HG03064 (cell line): ENCODE results near the gene WIPF1.
"Not testable (repeated sequence)": the region's sequence is repeated elsewhere in the genome, so short reads cannot be mapped to it uniquely, and the experiment has no call there.

Source experiments
- ATAC-seq: cut with Tn5 transposase; IDR thresholded peaks from one replicate; pipeline ENCODE4 v1.9.1; 2021; ENCODE audit warnings: low read depth; ENCODE audit not compliant: unreplicated experiment

The WIPF1 gene

DNA sequence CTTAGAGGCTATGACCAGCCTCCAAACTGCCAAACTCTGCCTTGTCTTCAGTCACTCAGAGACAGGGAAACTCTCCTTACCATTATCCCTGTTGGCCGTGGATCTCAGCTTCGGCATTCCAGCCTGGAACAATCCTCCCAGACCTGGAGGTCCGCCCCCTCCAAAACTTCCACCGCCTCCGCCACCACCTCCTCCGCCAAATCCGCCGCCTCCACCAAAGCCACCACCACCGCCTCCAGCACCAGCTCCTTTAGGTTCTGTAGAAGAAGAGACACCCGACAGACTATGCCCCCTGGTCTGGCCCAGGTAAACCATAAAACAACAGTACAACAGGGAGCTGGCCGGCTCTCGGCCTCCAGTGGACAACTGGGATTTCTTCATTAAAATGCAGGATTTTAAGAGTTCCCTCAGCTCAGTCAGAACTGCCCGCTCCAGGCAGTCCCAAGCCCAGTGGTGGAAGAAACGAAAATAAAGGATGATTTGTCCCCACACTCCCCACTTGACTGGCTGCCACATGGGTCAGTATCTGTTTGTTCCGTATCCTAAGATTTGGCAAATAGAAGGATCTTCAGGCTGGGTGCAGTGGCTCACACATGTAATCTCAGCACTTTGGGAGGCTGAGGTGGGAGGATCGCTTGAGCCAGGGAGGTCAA is 22.4 kb downstream of the WIPF1 start:
- ATAC-seq = no peak

DNA sequence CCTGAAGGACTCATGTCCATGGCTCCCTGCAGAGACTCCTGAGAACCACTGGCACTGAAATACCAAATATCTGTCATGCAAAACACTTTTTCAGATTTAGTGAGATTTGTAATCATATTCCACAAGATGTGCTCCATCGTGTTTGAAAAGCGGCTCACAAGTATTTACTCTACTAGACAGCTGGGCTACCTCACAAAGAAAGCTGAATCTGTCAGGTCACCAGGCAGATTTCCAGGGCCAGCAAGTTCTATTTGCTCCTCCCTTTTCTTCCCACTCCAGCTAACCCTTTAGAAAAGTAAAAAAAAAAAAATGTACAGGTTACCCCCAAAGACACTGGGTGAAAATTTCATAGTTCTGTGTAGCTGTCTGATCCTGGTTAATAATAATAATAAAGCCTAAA is 22.9 kb downstream of the WIPF1 start:
- ATAC-seq = no peak

DNA sequence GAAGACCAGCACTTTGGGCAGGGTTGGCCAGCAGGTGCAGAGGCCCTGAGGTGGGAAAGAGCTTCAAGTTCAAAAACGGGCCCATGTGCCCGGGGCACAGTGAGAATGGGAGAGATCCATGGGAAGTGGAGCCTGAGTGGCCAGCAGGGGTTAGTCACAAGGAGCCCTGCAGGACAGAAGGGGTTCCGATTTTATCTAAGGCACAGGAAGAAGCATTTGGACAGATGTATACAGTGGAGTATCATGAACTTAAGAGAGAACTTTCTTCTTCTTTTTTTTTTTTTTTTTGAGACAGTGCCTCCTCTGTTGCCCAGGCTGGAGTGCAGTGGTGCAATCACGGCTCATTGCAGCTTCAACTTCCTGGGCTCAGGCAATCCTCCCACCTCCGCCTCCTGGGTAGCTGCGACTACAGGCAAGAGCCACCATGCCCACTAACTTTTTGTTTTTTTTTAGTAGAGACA is 24.0 kb downstream of the WIPF1 start:
- no peak for ATAC-seq

DNA sequence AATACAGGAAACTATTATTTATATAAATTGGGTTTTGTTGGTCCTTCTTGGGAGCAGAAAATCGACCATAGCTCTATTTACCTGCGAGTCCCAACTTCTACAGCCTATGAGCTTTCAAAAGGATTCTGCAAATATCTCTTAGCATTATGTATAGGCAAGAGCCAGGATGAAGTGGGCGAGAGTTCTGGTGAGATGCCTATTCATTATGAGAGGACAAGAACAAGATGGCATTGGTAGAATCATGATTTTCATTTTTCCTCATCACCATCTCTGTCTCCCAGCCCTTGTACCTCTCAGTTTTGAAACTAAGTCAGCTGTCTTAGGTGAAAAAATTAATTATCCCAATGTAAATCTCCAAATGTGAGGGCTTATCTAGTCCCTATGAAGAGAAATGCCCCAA is 25.0 kb downstream of the WIPF1 start:
- no peak for ATAC-seq

DNA sequence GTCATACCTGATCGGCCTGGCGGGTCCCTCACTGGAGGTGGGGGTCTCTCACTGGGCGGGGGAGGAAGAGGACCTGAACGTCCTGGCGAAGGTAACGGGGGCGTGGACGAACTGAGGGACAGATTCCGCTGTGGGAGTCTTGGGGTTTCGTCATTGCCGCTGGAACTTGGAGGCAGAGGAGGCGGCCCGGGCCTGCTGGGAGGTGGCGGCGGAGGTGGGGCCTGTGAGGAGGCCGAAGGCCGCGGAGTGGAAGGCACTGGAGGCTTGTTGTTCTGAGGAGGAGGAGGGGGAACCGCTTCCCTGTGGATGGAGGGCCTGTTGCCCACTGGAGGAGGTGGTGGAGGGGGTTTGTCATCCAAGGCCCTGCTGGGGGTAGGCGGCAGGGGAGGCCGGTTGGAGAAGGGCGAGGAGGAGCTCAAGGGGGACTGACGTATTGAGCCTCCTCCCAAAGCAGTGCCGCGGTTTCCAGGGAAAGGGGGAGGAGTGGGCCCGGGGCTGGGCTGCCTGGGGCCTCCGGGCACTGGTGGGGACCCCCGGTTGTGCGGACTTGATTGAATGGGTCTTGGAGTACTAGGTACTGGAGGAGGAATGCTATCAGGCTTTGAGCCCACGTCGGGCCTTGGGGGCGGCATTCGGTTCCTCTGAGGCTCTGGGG is 25.8 kb downstream of the WIPF1 start:
- ATAC-seq = no peak

DNA sequence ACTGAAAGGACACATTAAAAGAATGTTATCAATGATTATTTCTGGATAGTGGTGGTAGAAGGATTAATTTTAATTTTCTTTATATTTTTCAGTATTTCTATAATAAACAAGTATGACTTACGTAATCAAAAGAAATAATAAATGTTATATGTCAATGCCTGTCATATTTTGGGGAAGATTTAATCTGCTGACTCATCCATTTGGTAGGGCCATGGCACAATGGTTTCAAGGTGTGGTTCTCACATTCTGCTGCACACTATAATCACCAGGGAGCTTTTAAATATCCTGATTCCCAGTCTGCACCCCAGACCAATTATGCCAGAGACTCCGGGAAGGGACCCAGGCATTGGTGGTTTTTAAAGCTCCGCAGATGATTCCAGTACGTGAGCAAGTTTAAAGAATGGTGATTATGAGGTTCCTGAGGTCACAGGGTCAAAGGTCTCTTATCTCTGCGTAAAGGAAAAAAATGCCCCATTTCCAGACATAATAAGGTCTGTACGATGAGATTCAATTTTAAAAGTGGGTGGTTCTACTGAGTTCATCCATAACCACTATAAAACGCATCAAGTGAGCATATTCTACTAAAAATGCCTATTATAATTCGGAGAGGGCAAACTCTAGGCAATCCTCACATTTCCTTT is 27.2 kb downstream of the WIPF1 start:
- no peak for ATAC-seq

DNA sequence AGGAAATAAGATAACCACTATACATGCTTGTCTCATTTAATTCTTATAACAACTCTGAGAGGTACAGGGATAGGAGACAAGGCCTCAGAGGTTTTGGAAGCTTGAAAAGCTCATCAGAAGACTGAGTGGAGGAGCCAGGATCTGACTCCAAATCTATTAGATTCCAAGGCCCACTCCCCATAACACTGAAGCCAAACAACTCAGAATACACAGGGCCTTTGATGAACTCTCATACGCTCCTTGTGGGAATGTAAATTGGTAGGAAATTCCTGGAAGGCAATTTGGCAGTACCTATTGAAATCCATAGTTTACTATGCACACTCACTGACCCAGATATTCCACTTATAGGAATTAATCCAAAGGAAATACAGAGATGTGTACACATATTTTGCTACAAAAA is 27.9 kb downstream of the WIPF1 start:
- ATAC-seq = no peak

DNA sequence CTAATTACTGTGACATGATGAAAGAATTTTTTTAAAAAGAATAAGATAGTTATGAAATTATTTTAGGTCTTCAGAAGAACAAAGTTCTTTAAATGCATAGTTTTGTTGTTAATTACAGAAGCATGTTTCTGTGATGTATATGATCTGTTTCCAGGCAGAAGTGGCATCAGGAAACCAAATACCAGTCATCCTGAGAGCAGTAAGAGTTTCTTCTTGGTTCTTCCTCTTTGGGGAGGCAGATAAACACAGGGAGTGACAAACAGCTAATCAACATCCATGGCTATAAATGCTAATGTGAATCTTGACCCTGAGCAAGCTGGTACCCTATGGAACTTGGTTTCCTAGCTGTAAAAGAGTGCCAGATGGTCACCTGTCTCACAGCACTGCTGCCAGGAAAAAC is 29.2 kb downstream of the WIPF1 start:
- ATAC-seq = no peak

DNA sequence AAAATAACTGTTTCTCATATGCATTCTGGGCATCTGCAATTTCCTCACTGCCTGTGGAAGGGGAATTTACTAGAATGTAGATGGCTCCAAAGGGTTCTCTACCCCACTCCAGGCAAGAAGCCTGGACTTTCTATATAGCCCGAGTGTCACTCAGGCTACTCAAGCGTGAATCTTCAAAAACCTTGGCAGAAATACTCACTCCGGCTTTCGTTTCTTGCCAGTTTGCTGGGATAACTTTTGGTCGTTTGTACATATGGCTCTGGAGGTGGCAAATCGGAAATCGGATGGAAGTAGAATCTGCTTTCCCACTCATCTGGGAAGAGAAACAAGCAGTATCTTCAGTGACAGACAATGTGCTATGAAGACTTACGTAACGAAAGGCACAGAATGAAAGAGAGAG is 30.7 kb downstream of the WIPF1 start:
- no peak for ATAC-seq

DNA sequence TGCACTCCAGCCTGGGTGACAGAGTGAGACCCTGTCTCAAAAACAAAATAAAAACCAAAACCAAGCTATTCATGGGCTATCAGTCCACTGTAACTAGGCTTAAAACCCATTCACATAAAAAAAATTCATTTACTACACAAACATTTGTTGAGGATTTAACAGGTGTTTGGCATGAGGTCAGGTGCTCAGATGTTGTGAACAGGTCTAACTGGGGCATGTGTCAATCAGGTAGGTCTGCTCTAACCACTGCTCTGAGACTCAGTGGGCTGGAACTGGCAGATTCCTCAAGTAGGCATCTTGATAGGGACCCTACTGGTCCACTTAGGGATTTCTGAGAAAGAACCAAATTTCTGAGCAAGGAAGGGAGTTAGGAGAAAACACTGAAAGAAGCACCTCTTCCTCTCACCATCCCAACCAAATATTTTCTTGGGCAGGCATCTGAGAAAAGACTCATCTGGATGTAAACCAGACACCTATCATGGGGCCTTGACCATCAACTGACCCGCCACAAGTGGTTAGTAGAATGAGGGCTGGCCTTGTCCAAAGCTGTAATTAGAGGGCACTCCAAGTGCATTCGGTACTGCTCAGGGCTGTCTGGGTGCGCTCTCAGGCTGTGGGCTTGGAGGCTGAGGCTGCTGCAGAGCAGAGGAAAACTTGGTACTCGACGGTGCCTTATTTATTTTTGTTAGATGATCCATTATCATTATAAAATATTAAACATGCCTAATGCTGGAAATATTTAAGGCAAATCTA is 33.9 kb downstream of the WIPF1 start:
- no peak for ATAC-seq

DNA sequence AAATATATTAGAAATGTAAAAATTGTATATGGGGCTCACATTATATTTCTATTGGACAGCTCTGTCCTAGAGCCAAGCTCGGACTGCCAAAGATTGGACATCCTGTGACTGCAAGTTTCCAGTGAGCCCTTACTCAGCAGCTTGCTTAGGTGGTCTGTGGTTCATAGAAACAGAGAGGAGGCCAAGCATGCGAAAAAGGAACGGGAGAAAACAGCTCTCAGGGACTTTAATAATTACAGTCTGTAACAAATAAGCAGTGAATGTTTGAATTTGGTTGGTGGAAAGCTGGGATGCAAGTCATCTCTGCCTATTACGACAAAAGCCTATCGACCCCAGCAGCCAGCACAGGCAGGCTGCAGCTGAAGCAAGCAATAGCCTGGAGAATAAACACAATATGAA is 35.6 kb downstream of the WIPF1 start:
- no peak for ATAC-seq

DNA sequence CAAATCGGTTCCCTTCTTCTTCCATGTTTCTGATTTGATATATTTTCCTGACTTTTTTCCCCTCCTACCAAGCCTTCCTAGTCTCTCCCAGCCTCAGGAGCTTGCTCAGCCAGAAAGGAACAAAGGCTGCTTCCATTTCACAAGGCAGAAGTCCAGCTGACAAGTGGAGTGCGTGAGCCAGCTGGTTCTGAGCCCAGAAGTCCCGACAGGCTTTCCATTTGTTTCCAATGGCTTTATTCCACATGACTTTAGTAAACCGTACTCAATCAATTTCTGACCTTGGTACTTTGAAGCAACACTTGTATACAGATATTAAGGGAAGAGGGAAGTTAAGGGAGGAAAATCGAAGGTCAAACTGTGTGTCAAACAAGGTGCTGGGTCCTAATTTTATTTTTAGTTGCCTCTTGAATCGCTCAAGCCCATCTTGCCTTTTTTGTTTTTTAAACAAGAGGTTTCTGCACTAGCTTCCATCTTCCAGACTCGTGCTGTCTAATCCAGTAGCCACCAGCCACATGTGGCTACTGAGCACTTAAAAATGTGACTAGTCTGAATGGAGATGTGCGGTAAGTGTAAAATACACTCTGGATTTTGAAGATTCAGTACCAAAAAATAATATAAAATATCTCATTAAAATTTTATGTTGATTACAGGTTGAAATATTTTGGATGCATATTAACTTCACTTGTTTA is 36.2 kb downstream of the WIPF1 start:
- no peak for ATAC-seq

DNA sequence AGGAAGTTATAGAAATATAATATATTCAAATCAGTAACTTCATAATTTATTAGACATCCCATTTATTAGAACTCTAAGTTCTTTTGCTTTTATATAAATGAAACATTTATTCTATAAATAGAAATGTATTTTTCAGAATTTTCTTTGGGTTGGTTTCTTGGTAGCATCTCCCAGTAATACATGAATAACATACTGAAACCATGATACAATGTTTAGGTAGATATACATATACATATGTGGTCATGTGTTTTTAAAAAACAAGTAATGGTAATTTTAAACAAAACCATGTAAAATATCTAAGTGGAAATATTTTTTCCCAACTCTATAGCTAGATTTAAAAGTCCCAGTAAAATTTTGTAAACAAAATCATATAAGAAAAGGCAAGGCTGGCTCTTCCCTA is 36.9 kb downstream of the WIPF1 start:
- ATAC-seq = no peak

DNA sequence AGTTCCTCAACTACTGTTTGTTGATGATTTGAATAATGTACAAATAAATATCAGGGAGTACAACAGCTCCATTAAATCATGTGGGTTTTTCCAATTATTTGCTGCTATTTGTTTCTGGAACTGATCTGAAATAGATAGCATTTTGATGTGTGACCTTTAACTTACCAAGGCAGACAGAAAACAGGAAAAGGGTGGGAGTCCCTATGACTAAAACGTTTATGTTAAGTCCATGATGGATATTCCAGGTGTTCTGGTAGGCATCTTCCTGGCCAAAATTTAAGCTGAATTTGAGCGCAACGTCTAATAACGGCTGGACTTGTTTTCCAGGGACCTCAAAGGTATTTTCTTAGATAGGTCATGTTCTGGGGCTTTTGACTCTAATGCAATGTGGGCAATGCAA is 41.6 kb downstream of the WIPF1 start:
- ATAC-seq = no peak

DNA sequence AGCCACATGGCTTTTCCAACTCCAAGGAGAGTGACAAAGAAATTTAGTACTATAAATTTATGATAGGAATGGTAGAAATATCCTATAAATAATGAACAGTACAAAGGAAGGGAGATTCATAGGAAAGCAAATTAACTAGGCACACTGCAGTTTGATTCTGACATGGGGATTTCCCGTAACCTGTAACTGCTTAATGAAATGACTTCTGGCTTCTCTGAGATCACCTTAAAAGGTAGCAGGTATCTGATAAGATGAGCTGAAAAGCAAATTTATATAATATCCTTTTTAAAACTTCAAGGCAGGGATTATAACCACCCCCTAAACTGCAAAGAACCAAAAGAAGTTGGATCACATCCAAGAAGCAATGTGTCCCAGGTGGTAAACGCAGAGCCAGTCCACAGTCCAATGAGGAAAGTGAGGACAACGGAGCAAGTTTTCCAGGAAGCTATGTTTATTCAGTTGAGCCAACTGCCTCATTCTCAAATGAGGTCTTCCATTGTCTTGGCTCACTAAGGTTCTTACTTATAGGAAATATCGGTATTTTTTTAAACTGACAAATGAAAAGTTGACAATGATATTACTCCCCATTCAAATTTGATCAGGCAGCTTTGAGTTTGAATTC is 43.0 kb downstream of the WIPF1 start:
- ATAC-seq = no peak

DNA sequence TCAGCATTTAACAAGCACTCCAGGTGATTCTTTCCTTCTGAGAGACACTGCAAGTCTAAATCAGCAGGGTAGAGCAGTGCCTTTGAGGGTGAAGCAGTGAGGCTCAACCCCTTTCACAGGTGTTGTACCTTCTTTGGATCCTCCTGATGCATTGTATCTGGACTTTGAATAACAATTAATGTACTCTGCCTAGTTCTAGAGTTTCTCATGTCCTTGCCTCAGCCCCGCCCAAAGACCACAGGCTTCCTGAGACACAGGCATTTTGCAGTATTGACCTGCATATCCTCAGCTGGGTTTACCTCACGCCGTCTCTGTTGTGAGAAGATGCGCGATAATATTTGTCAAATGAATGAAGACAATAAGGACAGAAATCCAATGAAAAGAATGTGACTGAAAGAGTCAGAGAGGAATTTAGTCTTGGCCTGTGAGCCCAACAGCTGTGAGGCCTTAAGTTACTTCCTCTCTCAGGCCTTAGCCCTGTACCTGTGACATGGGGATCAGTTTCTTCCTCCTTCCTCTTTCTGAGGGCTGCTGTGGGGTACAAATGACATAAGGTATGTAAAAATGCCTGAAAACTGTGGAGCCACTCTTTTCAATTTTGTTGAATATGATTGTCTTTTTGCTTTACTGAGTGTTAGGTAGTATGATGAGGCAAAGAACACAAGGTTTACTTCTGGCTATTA is 43.7 kb downstream of the WIPF1 start:
- peak; percentile 53 for ATAC-seq

DNA sequence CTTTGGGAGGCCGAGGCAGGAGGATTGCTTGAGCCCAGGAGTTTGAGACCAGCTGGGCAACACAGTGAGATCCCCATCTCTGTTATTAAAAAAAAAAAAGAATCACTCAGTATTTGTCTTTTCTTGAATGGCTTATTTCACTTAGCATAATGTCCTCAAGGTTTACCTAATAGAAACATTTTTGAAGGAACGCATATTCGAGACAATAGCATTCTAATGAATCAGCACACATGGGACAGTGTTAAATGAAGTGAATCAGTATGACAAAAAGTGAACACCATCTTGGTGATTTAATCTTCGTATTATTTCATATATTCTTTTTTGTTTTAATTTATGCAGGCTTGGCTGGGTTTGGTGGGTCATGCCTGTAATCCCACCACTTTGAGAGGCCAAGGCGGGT is 44.7 kb downstream of the WIPF1 start:
- ATAC-seq = no peak

DNA sequence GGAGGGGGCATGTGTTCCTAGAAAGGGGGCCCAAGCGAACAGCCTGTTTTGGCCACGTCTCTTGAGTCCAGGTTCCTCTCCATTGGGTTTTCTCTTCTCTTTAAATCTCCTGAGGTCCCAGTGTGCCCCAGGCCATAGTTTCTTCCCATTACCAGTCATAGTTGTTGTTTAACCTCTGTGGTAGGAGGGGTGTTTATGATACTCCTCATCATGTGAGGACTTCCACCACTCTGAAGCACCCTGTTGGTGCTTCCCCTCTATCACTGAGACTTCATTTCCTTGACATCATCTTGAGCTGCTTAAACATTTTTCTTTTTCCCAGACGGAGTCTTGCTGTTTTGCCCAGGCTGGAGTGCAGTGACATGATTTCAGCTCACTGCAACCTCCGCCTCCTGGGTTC is 45.9 kb downstream of the WIPF1 start:
- ATAC-seq = no peak

DNA sequence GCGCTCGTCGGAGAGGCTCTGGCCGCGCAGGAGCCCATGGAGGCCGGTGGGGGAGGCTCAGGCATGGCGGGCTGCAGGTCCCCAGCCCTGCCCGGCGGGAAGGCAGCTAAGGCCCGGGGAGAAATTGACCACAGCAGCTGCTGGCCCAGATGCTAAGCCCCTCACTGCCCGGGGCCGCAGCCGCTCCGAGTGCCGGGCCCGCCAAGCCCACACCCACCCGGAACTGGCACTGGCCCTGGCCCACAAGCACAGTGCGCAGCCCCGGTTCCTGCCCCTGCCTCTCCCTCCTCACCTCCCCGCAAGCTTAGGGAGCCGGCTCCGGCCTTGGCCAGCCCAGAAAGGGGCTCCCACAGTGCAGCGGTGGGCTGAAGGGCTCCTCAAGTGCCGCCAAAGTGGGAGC is 49.0 kb downstream of the WIPF1 start:
- ATAC-seq = not testable (repeated sequence)

DNA sequence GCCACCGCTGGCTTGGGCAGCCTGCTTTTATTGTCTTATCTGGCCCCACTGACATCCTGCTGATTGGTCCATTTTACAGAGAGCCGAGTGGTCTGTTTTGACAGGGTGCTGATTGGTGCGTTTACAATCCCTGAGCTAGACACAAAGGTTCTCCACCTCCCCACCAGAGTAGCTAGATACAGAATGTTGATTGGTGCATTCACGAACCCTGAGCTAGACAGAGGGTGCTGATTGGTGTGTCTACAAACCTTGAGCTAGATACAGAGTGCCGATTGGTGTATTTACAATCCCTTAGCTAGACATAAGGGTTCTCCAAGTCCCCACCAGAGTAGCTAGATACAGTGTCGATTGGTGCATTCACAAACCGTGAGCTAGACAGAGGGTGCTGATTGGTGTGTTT is 49.6 kb downstream of the WIPF1 start:
- not testable (repeated sequence) for ATAC-seq
